Iris pigment epithelial cell (primary cell): ENCODE data around the gene CNTD1.

Experiments used
- DNase-seq: peaks from one replicate; pipeline ENCODE4 v3.0.0-alpha.2; 2011; ENCODE audit warnings: low read depth

CNTD1 gene

GRCh38 chr17:42779936-42780850 is 18.5 kb upstream of the CNTD1 start, which contains the start of gene WNK4:
Gene WNK4, plus strand, starts transcription at chr17:42780610. Its CDS starts 89 bp downstream, at chr17:42780699.
- peak; percentile 47 for DNase-seq

GRCh38 chr17:42780851-42781638 is 17.6 kb upstream of the CNTD1 start:
- DNase-seq: peak; percentile 36

- no peak for DNase-seq
Observed at GRCh38 chr17:42781639-42782165, 17.0 kb upstream of the CNTD1 start.

- DNase-seq: no peak
Observed at GRCh38 chr17:42782166-42783061, 16.2 kb upstream of the CNTD1 start.

- DNase-seq: peak; percentile 86
Observed at GRCh38 chr17:42783062-42783790, 15.4 kb upstream of the CNTD1 start.

- no peak for DNase-seq
Observed at GRCh38 chr17:42783791-42784138, 14.9 kb upstream of the CNTD1 start.

GRCh38 chr17:42784409-42784808 is 14.3 kb upstream of the CNTD1 start:
- DNase-seq: no peak

- no peak for DNase-seq
Observed at GRCh38 chr17:42784811-42785592, 13.7 kb upstream of the CNTD1 start.

GRCh38 chr17:42787266-42787665 is 11.4 kb upstream of the CNTD1 start:
- no peak for DNase-seq

- no peak for DNase-seq
Observed at GRCh38 chr17:42791948-42792347, 6.7 kb upstream of the CNTD1 start.

- no peak for DNase-seq
Observed at GRCh38 chr17:42792545-42792944, 6.1 kb upstream of the CNTD1 start.

- DNase-seq: no peak
Observed at GRCh38 chr17:42795061-42795460, 3.6 kb upstream of the CNTD1 start.

- DNase-seq: no peak
Observed at GRCh38 chr17:42795465-42795864, 3.2 kb upstream of the CNTD1 start.

- DNase-seq: no peak
Observed at GRCh38 chr17:42796066-42796758, 2.4 kb upstream of the CNTD1 start.

- no peak for DNase-seq
Observed at GRCh38 chr17:42797067-42798007, 1.3 kb upstream of the CNTD1 start.

- DNase-seq: no peak
Observed at GRCh38 chr17:42798011-42798382, 664 bp upstream of the CNTD1 start.

GRCh38 chr17:42803074-42803883 is 4.6 kb downstream of the CNTD1 start:
- DNase-seq: peak; percentile 66

- DNase-seq: no peak
Observed at GRCh38 chr17:42804918-42805367, 6.3 kb downstream of the CNTD1 start.
